ENCODE data around the gene SRGAP1. TPM values are rescaled to one million over a fixed set of nuclear protein-coding genes. Genes with fewer than 3 reads are reported as not detected.
A peak's percentile ranks its signal among the peaks of the same experiment; 100 is the strongest.

Gene SRGAP1
- total and polyA plus RNA-seq, 9 of the 15 experiments (the other 6 are each of a cell fraction or from before 2014, with no cell fraction given): 0.01 to 0.13 (median 0.04) TPM; not detected in 3

DNA sequence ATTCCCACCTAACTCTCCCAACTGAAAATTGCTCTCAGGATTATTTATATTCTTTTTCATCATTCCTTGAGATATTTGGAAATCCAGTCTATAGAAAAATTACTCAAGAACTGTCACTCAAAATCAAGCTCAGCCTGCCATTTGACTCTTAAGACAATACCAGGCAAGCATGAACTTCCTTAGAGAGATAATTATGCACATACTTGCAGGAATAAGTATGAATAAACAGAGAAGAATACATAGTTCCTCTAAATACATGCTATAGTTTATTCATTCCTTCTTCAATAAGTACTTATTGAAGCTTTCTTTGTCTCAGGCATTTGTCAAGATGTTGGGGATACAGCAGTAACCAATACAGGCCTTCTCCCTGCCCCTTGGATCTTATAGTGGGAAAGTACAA lies 154.1 kb downstream of the SRGAP1 start (continued):
- TF ChIP-seq, protein P1, sequence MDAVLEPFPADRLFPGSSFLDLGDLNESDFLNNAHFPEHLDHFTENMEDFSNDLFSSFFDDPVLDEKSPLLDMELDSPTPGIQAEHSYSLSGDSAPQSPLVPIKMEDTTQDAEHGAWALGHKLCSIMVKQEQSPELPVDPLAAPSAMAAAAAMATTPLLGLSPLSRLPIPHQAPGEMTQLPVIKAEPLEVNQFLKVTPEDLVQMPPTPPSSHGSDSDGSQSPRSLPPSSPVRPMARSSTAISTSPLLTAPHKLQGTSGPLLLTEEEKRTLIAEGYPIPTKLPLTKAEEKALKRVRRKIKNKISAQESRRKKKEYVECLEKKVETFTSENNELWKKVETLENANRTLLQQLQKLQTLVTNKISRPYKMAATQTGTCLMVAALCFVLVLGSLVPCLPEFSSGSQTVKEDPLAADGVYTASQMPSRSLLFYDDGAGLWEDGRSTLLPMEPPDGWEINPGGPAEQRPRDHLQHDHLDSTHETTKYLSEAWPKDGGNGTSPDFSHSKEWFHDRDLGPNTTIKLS (IDR thresholded peaks at IDR 0.05; ENCODE audit: borderline replicate concordance, low read depth): no peak
- TF ChIP-seq, protein P2, sequence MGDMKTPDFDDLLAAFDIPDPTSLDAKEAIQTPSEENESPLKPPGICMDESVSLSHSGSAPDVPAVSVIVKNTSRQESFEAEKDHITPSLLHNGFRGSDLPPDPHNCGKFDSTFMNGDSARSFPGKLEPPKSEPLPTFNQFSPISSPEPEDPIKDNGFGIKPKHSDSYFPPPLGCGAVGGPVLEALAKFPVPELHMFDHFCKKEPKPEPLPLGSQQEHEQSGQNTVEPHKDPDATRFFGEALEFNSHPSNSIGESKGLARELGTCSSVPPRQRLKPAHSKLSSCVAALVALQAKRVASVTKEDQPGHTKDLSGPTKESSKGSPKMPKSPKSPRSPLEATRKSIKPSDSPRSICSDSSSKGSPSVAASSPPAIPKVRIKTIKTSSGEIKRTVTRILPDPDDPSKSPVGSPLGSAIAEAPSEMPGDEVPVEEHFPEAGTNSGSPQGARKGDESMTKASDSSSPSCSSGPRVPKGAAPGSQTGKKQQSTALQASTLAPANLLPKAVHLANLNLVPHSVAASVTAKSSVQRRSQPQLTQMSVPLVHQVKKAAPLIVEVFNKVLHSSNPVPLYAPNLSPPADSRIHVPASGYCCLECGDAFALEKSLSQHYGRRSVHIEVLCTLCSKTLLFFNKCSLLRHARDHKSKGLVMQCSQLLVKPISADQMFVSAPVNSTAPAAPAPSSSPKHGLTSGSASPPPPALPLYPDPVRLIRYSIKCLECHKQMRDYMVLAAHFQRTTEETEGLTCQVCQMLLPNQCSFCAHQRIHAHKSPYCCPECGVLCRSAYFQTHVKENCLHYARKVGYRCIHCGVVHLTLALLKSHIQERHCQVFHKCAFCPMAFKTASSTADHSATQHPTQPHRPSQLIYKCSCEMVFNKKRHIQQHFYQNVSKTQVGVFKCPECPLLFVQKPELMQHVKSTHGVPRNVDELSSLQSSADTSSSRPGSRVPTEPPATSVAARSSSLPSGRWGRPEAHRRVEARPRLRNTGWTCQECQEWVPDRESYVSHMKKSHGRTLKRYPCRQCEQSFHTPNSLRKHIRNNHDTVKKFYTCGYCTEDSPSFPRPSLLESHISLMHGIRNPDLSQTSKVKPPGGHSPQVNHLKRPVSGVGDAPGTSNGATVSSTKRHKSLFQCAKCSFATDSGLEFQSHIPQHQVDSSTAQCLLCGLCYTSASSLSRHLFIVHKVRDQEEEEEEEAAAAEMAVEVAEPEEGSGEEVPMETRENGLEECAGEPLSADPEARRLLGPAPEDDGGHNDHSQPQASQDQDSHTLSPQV (IDR thresholded peaks at IDR 0.05): no peak
- no peak for TF ChIP-seq SIX5 (IDR thresholded peaks at IDR 0.05; ENCODE audit: borderline replicate concordance in 1 of 2, insufficient read depth in 1 of 2, low read depth in 1 of 2, low read length in 2 of 2)

DNA sequence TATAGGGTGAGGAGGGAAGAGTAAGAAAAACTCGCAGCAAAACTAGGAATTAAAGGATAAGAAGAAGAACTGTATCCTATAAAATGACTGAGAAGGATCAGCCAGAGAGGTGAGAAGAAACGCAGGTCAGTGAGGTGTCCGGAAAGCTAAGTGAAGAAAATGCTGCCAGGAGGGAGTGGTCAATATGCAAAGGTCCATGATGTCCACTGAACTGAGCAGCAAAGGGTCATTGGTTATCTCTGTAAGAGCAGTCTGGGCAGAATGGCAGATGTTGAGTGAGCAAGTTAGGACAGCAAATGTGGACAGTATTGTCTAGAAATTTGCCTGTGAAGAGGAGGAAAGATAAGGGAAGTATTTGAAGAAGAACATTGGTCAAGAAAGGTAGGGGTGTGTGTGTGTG lies 155.4 kb downstream of the SRGAP1 start:
- Histone ChIP-seq H2AFZ (ENCODE audit: low read depth, low read length) (no peak overlapping the region), H3K4me2 (ENCODE audit: insufficient read depth, low read length) (no peak overlapping the region), H3K79me2 (ENCODE audit: control insufficient read depth, insufficient read depth, low read length) (no peaks in the 10 kb centered on the region), H3K9ac (ENCODE audit: insufficient read depth in 1 of 2, low read depth in 2 of 2, low read length in 2 of 2) (no peak overlapping the region), H3K9me3 (replicated peaks; ENCODE audit: control insufficient read depth, insufficient read depth, low read depth, low read length) (no peaks in the 10 kb centered on the region), H3K27me3 (ENCODE audit: control insufficient read depth in 2 of 2, insufficient read depth in 2 of 2, low read length in 2 of 2) (no peaks in the 10 kb centered on the region), H4K20me1 (replicated peaks; ENCODE audit: control insufficient read depth, insufficient read depth, low read length) (no peaks in the 10 kb centered on the region), H3K27ac (ENCODE audit: extremely low read depth, low read depth, low read length) (no peak overlapping the region), H3K4me3 (no peak overlapping the region), H3K36me3 (ENCODE audit: control insufficient read depth, insufficient read depth, low read length) (no peaks in the 10 kb centered on the region), H3K9me1 (ENCODE audit: control insufficient read depth, insufficient read depth, low read length) (no peaks in the 10 kb centered on the region), H3K4me1 (replicated peaks in 1 of 2; ENCODE audit: control insufficient read depth in 2 of 2, insufficient read depth in 2 of 2, low read length in 2 of 2) (no peaks in the 10 kb centered on the region)
- CTCF ChIA-PET (ENCODE audit: low intra/inter-chr PET ratio): no interaction called here
- intact Hi-C loops (cut with micrococcal nuclease): no loop called here
- in situ Hi-C loops (cut with MboI): no loop called here
- whole genome bisulfite sequencing (ENCODE audit: insufficient coverage, low coverage, missing lambda C conversion rate): 2% methylated on average over 3 of the region's 3 CpGs
- POLR2A ChIA-PET: no interaction called here
- BruUV-seq (replicated peaks): no TSS peak
- no peak for DNase-seq (ENCODE audit: extremely low read depth in 1 of 4, low spot score in 3 of 4)
- ATAC-seq: no peak
- FAIRE-seq: no peak
- TF ChIP-seq CBFA2T3 (IDR thresholded peaks at IDR 0.05): 0 out of 2 replicates have a peak, but pooled peaks have one; percentile 15
- TF ChIP-seq, protein P3, sequence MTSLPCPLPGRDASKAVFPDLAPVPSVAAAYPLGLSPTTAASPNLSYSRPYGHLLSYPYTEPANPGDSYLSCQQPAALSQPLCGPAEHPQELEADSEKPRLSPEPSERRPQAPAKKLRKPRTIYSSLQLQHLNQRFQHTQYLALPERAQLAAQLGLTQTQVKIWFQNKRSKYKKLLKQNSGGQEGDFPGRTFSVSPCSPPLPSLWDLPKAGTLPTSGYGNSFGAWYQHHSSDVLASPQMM (CRISPR knock-in tag; IDR thresholded peaks at IDR 0.05): no peak
- TF ChIP-seq, protein P4, sequence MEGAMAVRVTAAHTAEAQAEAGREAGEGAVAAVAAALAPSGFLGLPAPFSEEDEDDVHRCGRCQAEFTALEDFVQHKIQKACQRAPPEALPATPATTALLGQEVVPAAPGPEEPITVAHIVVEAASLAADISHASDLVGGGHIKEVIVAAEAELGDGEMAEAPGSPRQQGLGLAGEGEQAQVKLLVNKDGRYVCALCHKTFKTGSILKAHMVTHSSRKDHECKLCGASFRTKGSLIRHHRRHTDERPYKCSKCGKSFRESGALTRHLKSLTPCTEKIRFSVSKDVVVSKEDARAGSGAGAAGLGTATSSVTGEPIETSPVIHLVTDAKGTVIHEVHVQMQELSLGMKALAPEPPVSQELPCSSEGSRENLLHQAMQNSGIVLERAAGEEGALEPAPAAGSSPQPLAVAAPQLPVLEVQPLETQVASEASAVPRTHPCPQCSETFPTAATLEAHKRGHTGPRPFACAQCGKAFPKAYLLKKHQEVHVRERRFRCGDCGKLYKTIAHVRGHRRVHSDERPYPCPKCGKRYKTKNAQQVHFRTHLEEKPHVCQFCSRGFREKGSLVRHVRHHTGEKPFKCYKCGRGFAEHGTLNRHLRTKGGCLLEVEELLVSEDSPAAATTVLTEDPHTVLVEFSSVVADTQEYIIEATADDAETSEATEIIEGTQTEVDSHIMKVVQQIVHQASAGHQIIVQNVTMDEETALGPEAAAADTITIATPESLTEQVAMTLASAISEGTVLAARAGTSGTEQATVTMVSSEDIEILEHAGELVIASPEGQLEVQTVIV (CRISPR knock-in tag; IDR thresholded peaks at IDR 0.05; ENCODE audit: borderline replicate concordance): no peak
- no peak for TF ChIP-seq FOXJ3 (CRISPR knock-in tag; IDR thresholded peaks at IDR 0.05)

Data from K562 (cell line).